ENCODE measurements around the gene MLC1.

GRCh38 chr22:50056214-50056972, 28.8 kb downstream of the MLC1 start:
- TF ChIP-seq, protein P1, sequence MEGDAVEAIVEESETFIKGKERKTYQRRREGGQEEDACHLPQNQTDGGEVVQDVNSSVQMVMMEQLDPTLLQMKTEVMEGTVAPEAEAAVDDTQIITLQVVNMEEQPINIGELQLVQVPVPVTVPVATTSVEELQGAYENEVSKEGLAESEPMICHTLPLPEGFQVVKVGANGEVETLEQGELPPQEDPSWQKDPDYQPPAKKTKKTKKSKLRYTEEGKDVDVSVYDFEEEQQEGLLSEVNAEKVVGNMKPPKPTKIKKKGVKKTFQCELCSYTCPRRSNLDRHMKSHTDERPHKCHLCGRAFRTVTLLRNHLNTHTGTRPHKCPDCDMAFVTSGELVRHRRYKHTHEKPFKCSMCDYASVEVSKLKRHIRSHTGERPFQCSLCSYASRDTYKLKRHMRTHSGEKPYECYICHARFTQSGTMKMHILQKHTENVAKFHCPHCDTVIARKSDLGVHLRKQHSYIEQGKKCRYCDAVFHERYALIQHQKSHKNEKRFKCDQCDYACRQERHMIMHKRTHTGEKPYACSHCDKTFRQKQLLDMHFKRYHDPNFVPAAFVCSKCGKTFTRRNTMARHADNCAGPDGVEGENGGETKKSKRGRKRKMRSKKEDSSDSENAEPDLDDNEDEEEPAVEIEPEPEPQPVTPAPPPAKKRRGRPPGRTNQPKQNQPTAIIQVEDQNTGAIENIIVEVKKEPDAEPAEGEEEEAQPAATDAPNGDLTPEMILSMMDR (IDR thresholded peaks at IDR 0.05) = no peak
- no peak for TF ChIP-seq EZH2 (IDR thresholded peaks at IDR 0.05; ENCODE audit: borderline replicate concordance, insufficient read depth, low read depth, low read length, poor library complexity, severe bottlenecking)
